K562 (cell line): Measurements from ENCODE around the gene ZNF213. TPM values are rescaled to one million over a fixed set of nuclear protein-coding genes. Genes with fewer than 3 reads are reported as not detected.

ENCODE experiments used
- FOXJ3 ChIP-seq: sonication (generic); formaldehyde crosslinking; IDR thresholded peaks from 2 replicates; pipeline ENCODE4 v1.4.0; 2020; ENCODE audit warnings: mild to moderate bottlenecking, missing genetic modification reagents
- KLF6 ChIP-seq: fragments of 250-450 bp; sonication (Bioruptor Pico); IDR thresholded peaks from 2 replicates; pipeline ENCODE4 v1.4.0; 2020; ENCODE audit warnings: mild to moderate bottlenecking, moderate library complexity, borderline replicate concordance
- PRDM10 ChIP-seq: fragments of 450-650 bp; IDR thresholded peaks from 2 replicates; pipeline ENCODE4 v1.6.1; 2018; ENCODE audit not compliant: partially characterized antibody
- REST ChIP-seq, 2 experiments: fragments of 450-650 bp; formaldehyde crosslinking in 1 of 2; IDR thresholded peaks; 2 replicates each; pipeline versions ENCODE4 v1.4.0 to v1.6.1; 2014 to 2020; ENCODE audit warnings: mild to moderate bottlenecking in 2 of 2, borderline replicate concordance in 1 of 2, low read depth in 1 of 2
- TCF15 ChIP-seq: fragments of 250-450 bp; sonication (Bioruptor Pico); IDR thresholded peaks from 2 replicates; pipeline ENCODE4 v1.8.0; 2022; ENCODE audit warnings: moderate library complexity, mild to moderate bottlenecking, inconsistent platforms
- TFAP4 ChIP-seq: sonication (generic); formaldehyde crosslinking; IDR thresholded peaks from 2 replicates; pipeline ENCODE4 v1.8.0; 2022; ENCODE audit warnings: missing genetic modification reagents, mild to moderate bottlenecking, moderate library complexity, borderline replicate concordance
- TFE3 ChIP-seq: fragments of 450-650 bp; formaldehyde crosslinking; IDR thresholded peaks from 2 replicates; pipeline ENCODE4 v1.4.0; 2020; ENCODE audit warnings: mild to moderate bottlenecking, mixed read lengths
- TRIM24 ChIP-seq, 2 experiments: fragments of 450-650 bp; IDR thresholded peaks; 2 replicates each; pipeline ENCODE4 v1.6.1; 2016
- ZFP36 ChIP-seq: fragments of 150-350 bp; IDR thresholded peaks from 2 replicates; pipeline ENCODE4 v1.6.1; 2018; ENCODE audit warnings: low read length, low read depth; ENCODE audit not compliant: partially characterized antibody
- ZKSCAN8 ChIP-seq: fragments of 200-800 bp; sonication (Bioruptor generic); IDR thresholded peaks from 2 replicates; pipeline ENCODE4 v1.6.1; 2016; ENCODE audit warnings: missing genetic modification characterization, missing compliant biosample characterization
- polyA plus RNA-seq, 8 experiments: library from polyadenylated mRNA; depleted of rRNA in 4 of 8; stranded (reverse) in 5 of 8; unstranded in 3 of 8; fragments of >200 nt; fragmentation: Nextera tagmentation in 2 of 8; fragmentation: Illumina TruSeq in 1 of 8; extraction: Ambion mirVana in 2 of 8; extraction: Trizol in 1 of 8; gene quantifications; 2 replicates each; pipeline versions ENCODE4 v1.2.1 to v1.2.3, GENCODE V29; 2011 to 2014; ENCODE audit warnings: inconsistent platforms in 1 of 8, missing spikeins in 1 of 8
- total RNA-seq, 7 experiments: library from RNA; depleted of rRNA in 6 of 7; stranded (reverse); fragments of >200 nt in 6 of 7; fragmentation: Illumina TruSeq in 2 of 7; extraction: Trizol in 2 of 7; gene quantifications; 2 replicates each; pipeline versions ENCODE4 v1.2.1 to v1.2.3, GENCODE V29; 2011 to 2021; ENCODE audit warnings: low replicate concordance in 1 of 7

Gene ZNF213
- total and polyA plus RNA-seq, 9 of the 15 experiments (the other 6 are each of a cell fraction or from before 2014, with no cell fraction given), result 0.49 to 10.0 (median 1.8) TPM

GRCh38 chr16:3183445-3184139 lies 48.8 kb downstream of the ZNF213 start (continued):
- TF ChIP-seq TCF15 (CRISPR knock-in tag), result no peak
- TF ChIP-seq ZKSCAN8 (CRISPR knock-in tag), result no peak
- peak; percentile 11 for TF ChIP-seq ZFP36
- no peak for TF ChIP-seq TFE3 (CRISPR knock-in tag)
- TF ChIP-seq FOXJ3 (CRISPR knock-in tag), result no peak
- TF ChIP-seq PRDM10, result no peak
- no peak for TF ChIP-seq KLF6 (CRISPR knock-in tag)
- TF ChIP-seq TRIM24 (IDR thresholded peaks at IDR 0.05), result no peak
- no peak for TF ChIP-seq REST (IDR thresholded peaks at IDR 0.05; ENCODE audit: borderline replicate concordance)
- no peak for TF ChIP-seq REST (CRISPR knock-in tag; IDR thresholded peaks at IDR 0.05; ENCODE audit: low read depth)
- TF ChIP-seq TFAP4 (CRISPR knock-in tag), result peak; percentile 23; the same call in 1 of the 2 replicates
